ENCODE data around the gene AMOTL1.

Gene AMOTL1

DNA sequence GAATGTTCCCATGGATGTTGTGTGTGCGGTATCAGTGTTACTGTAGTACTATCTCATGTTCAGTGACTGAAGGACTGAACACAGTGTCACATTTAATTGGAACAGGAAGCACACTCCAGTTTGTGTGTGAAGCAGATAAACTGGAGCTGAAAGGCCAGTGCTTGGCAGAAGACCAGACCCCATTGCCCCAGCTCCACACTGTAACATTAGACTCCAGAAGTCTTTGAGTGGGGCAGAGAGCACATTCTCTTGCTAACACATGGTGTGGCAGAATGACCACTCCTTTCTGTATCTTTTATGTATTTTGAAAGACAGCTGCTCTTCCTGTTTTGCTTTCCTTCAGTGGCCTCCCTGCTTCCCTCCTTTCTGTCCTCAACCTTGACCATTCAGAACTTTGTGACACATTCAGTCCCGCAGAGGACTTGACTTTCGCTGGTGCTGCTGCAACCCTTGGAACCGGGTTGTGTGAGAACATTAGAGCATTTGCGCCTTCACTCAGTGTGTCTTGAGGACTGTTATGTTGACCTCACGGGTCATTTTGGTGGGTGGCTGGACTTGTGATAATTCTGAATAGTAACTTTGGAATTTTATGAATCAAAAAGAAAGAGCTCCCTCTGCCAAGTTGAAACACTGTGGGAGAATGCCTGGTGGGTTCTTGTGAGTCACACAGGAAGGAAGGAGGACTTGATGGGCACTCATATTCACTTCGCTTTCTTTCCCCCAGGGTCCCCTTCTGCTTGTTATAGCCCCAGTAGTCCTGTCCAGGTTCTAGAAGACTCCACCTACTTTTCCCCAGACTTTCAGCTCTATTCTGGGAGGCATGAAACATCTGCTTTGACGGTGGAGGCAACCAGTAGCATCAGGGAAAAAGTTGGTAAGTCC, 26.4 kb downstream of the AMOTL1 start:
- no peak overlapping the region for H3K4me3 ChIP-seq (ENCODE audit: insufficient read length, low read depth)
- no peaks in the 10 kb centered on the region; the same call in 1 of the 2 replicates for H3K9me3 ChIP-seq (ENCODE audit: insufficient read depth, low read length)
- H3K4me1 ChIP-seq (ENCODE audit: insufficient read depth, insufficient read length), result no peaks in the 10 kb centered on the region
- no peak overlapping the region for H3K9ac ChIP-seq (ENCODE audit: insufficient read length, low read depth)
- peaks cover 17% of the 10 kb centered on the region for H3K36me3 ChIP-seq (ENCODE audit: insufficient read depth, insufficient read length, low read length)
- TF ChIP-seq SUZ12 (IDR thresholded peaks at IDR 0.05; ENCODE audit: extremely low read depth, insufficient read depth, insufficient read length), result no peak
- no peak for TF ChIP-seq YY1 (IDR thresholded peaks at IDR 0.05; ENCODE audit: insufficient read depth, insufficient read length)
- TF ChIP-seq ZNF274 (IDR thresholded peaks at IDR 0.05; ENCODE audit: low read depth, low read length), result no peak
- H3K27me3 ChIP-seq (ENCODE audit: insufficient read depth, insufficient read length), result no peaks in the 10 kb centered on the region
- no peak for DNase-seq (ENCODE audit: low read depth, low spot score)

DNA sequence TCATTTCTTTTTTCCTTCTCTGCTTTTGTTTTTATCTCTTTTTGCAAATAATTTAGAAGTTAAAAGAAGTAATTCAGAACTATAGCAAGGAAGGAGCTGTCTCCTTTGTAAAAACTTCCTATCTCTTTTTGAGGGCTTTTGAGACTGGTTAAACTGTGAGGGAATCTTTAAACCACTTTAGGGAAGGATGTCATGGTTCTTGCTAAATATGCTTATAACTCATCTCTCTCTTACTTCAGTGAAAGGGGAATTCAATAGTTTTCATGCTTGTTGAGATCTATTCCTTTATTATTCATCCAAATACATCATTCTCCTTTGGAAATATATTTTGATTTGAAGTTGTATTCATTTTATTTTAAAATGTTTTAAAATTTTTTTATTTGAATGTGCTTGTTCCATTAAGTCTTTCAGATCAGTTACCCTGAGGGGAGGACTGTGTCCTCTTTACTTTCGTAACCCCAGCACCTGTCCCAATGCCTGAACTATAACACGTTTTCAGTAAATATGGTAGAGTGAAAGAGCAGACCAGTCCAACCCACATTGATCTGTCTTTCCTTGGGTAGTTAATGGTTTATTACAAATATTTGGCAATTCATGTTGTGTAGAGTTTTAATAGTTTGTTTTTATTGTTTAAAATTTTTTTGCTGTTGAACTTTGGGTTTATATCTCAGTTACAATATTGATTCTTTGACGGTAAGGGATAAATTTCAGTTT, 27.5 kb downstream of the AMOTL1 start:
- peaks cover 28% of the 10 kb centered on the region for H3K36me3 ChIP-seq (ENCODE audit: insufficient read depth, insufficient read length, low read length)
- no peak overlapping the region for H3K4me3 ChIP-seq (ENCODE audit: insufficient read length, low read depth)
- no peak for DNase-seq (ENCODE audit: low read depth, low spot score)
- H3K9me3 ChIP-seq (ENCODE audit: insufficient read depth, low read length), result no peaks in the 10 kb centered on the region; the same call in 1 of the 2 replicates
- TF ChIP-seq YY1 (IDR thresholded peaks at IDR 0.05; ENCODE audit: insufficient read depth, insufficient read length) (no peak), SUZ12 (IDR thresholded peaks at IDR 0.05; ENCODE audit: extremely low read depth, insufficient read depth, insufficient read length) (no peak), ZNF274 (IDR thresholded peaks at IDR 0.05; ENCODE audit: low read depth, low read length) (no peak)
- H3K9ac ChIP-seq (ENCODE audit: insufficient read length, low read depth), result no peak overlapping the region
- H3K4me1 ChIP-seq (ENCODE audit: insufficient read depth, insufficient read length), result no peaks in the 10 kb centered on the region
- no peaks in the 10 kb centered on the region for H3K27me3 ChIP-seq (ENCODE audit: insufficient read depth, insufficient read length)

DNA sequence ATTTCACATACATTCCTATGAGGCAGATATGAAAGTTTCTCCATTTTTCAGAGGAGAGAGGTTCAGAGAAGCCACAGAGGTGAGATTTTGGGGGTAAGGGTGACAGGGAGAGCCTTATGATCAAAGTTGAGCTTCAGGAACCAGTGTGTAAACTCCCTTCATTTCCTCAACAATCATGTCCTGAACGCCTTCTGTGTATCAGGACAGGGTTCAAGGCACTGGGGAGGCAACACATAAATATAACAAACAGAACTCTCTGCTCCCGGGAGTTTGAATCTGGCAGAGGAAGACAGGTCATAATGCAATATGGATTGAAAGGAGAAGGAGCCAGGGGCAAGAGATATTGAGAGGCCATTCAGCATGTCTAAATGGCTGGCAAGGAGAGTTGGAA, 28.0 kb downstream of the AMOTL1 start:
- Histone ChIP-seq H3K9ac (ENCODE audit: insufficient read length, low read depth) (no peak overlapping the region), H3K27me3 (ENCODE audit: insufficient read depth, insufficient read length) (no peaks in the 10 kb centered on the region), H3K36me3 (ENCODE audit: insufficient read depth, insufficient read length, low read length) (peaks cover 33% of the 10 kb centered on the region), H3K4me1 (ENCODE audit: insufficient read depth, insufficient read length) (no peaks in the 10 kb centered on the region), H3K4me3 (ENCODE audit: insufficient read length, low read depth) (no peak overlapping the region), H3K9me3 (ENCODE audit: insufficient read depth, low read length) (no peaks in the 10 kb centered on the region; the same call in 1 of the 2 replicates)
- no peak for TF ChIP-seq YY1 (IDR thresholded peaks at IDR 0.05; ENCODE audit: insufficient read depth, insufficient read length)
- TF ChIP-seq SUZ12 (IDR thresholded peaks at IDR 0.05; ENCODE audit: extremely low read depth, insufficient read depth, insufficient read length), result no peak
- no peak for TF ChIP-seq ZNF274 (IDR thresholded peaks at IDR 0.05; ENCODE audit: low read depth, low read length)
- DNase-seq (ENCODE audit: low read depth, low spot score), result no peak

DNA sequence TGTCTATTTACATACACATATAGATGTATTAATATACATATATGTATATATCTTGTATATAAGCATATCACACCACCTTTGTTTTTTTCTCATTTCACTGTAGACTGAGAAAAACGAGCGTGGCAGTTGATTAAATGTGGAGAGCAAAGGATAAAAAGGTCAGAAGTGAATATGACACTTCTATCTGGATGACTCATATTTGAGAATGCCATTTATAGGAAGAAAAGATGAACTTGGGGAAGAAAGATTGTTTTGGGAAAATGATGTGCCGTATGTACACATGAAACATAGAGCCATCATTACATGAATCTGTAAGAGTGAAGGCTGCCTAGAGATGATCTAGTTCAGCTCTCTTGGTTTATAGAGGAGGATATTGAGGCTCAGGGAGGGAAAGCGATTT, 28.7 kb downstream of the AMOTL1 start:
- Histone ChIP-seq H3K4me3 (ENCODE audit: insufficient read length, low read depth) (no peak overlapping the region), H3K4me1 (ENCODE audit: insufficient read depth, insufficient read length) (no peaks in the 10 kb centered on the region), H3K9ac (ENCODE audit: insufficient read length, low read depth) (no peak overlapping the region), H3K27me3 (ENCODE audit: insufficient read depth, insufficient read length) (no peaks in the 10 kb centered on the region), H3K36me3 (ENCODE audit: insufficient read depth, insufficient read length, low read length) (peaks cover 38% of the 10 kb centered on the region), H3K9me3 (ENCODE audit: insufficient read depth, low read length) (no peaks in the 10 kb centered on the region)
- no peak for TF ChIP-seq YY1 (IDR thresholded peaks at IDR 0.05; ENCODE audit: insufficient read depth, insufficient read length)
- no peak for TF ChIP-seq ZNF274 (IDR thresholded peaks at IDR 0.05; ENCODE audit: low read depth, low read length)
- TF ChIP-seq SUZ12 (IDR thresholded peaks at IDR 0.05; ENCODE audit: extremely low read depth, insufficient read depth, insufficient read length), result no peak
- DNase-seq (ENCODE audit: low read depth, low spot score), result no peak

DNA sequence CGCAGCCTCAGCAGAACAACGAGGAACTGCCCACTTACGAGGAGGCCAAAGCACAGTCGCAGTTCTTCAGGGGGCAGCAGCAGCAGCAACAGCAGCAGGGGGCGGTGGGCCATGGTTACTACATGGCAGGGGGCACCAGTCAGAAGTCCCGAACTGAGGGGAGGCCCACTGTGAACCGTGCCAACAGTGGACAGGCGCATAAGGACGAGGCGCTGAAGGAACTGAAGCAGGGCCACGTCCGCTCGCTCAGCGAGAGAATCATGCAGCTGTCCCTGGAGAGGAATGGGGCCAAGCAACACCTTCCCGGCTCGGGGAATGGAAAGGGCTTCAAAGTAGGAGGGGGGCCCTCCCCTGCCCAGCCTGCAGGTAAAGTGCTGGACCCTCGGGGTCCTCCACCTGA, 31.6 kb downstream of the AMOTL1 start:
- no peaks in the 10 kb centered on the region for H3K27me3 ChIP-seq (ENCODE audit: insufficient read depth, insufficient read length)
- no peak for TF ChIP-seq ZNF274 (IDR thresholded peaks at IDR 0.05; ENCODE audit: low read depth, low read length)
- TF ChIP-seq SUZ12 (IDR thresholded peaks at IDR 0.05; ENCODE audit: extremely low read depth, insufficient read depth, insufficient read length), result no peak
- TF ChIP-seq YY1 (IDR thresholded peaks at IDR 0.05; ENCODE audit: insufficient read depth, insufficient read length), result no peak
- H3K36me3 ChIP-seq (ENCODE audit: insufficient read depth, insufficient read length, low read length), result peaks cover 52% of the 10 kb centered on the region
- H3K4me3 ChIP-seq (ENCODE audit: insufficient read length, low read depth), result no peak overlapping the region
- no peaks in the 10 kb centered on the region for H3K9me3 ChIP-seq (ENCODE audit: insufficient read depth, low read length)
- no peak overlapping the region for H3K9ac ChIP-seq (ENCODE audit: insufficient read length, low read depth)
- no peaks in the 10 kb centered on the region for H3K4me1 ChIP-seq (ENCODE audit: insufficient read depth, insufficient read length)
- DNase-seq (ENCODE audit: low read depth, low spot score), result no peak

DNA sequence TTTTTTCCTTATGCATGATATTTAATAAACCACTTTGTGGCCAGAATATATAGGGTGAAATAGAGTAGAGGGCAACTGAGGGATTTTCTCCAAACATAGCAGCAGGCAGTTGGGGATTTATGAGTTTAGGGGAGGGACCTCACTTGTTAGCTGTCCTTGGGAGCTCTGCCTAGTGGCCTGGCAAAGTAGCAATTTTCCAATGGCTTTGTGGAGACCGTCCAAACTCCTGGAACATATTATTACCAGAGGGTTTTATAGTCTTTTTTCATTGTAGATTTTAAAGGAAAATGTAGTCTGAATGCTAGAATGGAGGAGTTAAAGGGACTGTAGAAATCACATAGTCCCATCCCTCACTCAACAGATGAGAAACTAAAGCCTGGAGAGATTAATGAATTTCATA, 32.3 kb downstream of the AMOTL1 start:
- Histone ChIP-seq H3K4me1 (ENCODE audit: insufficient read depth, insufficient read length) (no peaks in the 10 kb centered on the region), H3K9me3 (ENCODE audit: insufficient read depth, low read length) (no peaks in the 10 kb centered on the region), H3K36me3 (ENCODE audit: insufficient read depth, insufficient read length, low read length) (peaks cover 57% of the 10 kb centered on the region), H3K9ac (ENCODE audit: insufficient read length, low read depth) (no peak overlapping the region), H3K4me3 (ENCODE audit: insufficient read length, low read depth) (no peak overlapping the region), H3K27me3 (ENCODE audit: insufficient read depth, insufficient read length) (no peaks in the 10 kb centered on the region)
- no peak for DNase-seq (ENCODE audit: low read depth, low spot score)
- TF ChIP-seq YY1 (IDR thresholded peaks at IDR 0.05; ENCODE audit: insufficient read depth, insufficient read length) (no peak), SUZ12 (IDR thresholded peaks at IDR 0.05; ENCODE audit: extremely low read depth, insufficient read depth, insufficient read length) (no peak), ZNF274 (IDR thresholded peaks at IDR 0.05; ENCODE audit: low read depth, low read length) (no peak)

GRCh38 chr11:94801866-94802460, 33.8 kb downstream of the AMOTL1 start:
- TF ChIP-seq ZNF274 (IDR thresholded peaks at IDR 0.05; ENCODE audit: low read depth, low read length) (no peak), SUZ12 (IDR thresholded peaks at IDR 0.05; ENCODE audit: extremely low read depth, insufficient read depth, insufficient read length) (no peak), YY1 (IDR thresholded peaks at IDR 0.05; ENCODE audit: insufficient read depth, insufficient read length) (no peak)
- no peak overlapping the region for H3K9ac ChIP-seq (ENCODE audit: insufficient read length, low read depth)
- no peak overlapping the region for H3K4me3 ChIP-seq (ENCODE audit: insufficient read length, low read depth)
- DNase-seq (ENCODE audit: low read depth, low spot score), result no peak
- H3K9me3 ChIP-seq (ENCODE audit: insufficient read depth, low read length), result no peaks in the 10 kb centered on the region
- H3K36me3 ChIP-seq (ENCODE audit: insufficient read depth, insufficient read length, low read length), result peaks cover 61% of the 10 kb centered on the region
- no peaks in the 10 kb centered on the region for H3K27me3 ChIP-seq (ENCODE audit: insufficient read depth, insufficient read length)
- no peaks in the 10 kb centered on the region for H3K4me1 ChIP-seq (ENCODE audit: insufficient read depth, insufficient read length)
